H9 (cell line): ENCODE results near the gene PANX2. TPM values are rescaled to one million over a fixed set of nuclear protein-coding genes. Genes with fewer than 3 reads are reported as not detected.
A peak's percentile ranks its signal among the peaks of the same experiment; 100 is the strongest.

Experiments
- DNase-seq: peaks from one replicate; pipeline ENCODE4 v3.0.0-alpha.2; 2017
- H2AFZ ChIP-seq: one replicate; pipeline ENCODE4 v1.6.1; 2013; ENCODE audit warnings: mild to moderate bottlenecking, low read length, control low read depth, moderate library complexity
- H2AK5ac ChIP-seq: 2 replicates; pipeline ENCODE4 v1.6.1; 2013; ENCODE audit warnings: low read length, control low read depth, mixed read lengths; ENCODE audit not compliant: insufficient read length
- H2BK120ac ChIP-seq: one replicate; pipeline ENCODE4 v1.6.1; 2013; ENCODE audit warnings: low read depth, mild to moderate bottlenecking, low read length, control low read depth, inconsistent platforms; ENCODE audit not compliant: poor library complexity, severe bottlenecking
- H2BK12ac ChIP-seq: 2 replicates; pipeline ENCODE4 v1.6.1; 2013; ENCODE audit warnings: low read length, control low read depth, mixed read lengths, low read depth; ENCODE audit not compliant: insufficient read length
- H2BK15ac ChIP-seq: 2 replicates; pipeline ENCODE4 v1.6.1; 2013; ENCODE audit warnings: low read depth, low read length, control low read depth
- H2BK20ac ChIP-seq: one replicate; pipeline ENCODE4 v1.6.1; 2013; ENCODE audit warnings: low read depth, mild to moderate bottlenecking, low read length, control low read depth, inconsistent platforms; ENCODE audit not compliant: poor library complexity, severe bottlenecking
- H2BK5ac ChIP-seq: 2 replicates; pipeline ENCODE4 v1.6.1; 2013; ENCODE audit warnings: low read length, control low read depth, mixed read lengths; ENCODE audit not compliant: insufficient read length
- H3K14ac ChIP-seq: 2 replicates; pipeline ENCODE4 v1.6.1; 2013; ENCODE audit warnings: low read length, control low read depth; ENCODE audit not compliant: insufficient read depth
- H3K18ac ChIP-seq: 2 replicates; pipeline ENCODE4 v1.6.1; 2013; ENCODE audit warnings: low read depth, mild to moderate bottlenecking, mixed read lengths, low read length, control low read depth; ENCODE audit not compliant: insufficient read length
- H3K23ac ChIP-seq: 2 replicates; pipeline ENCODE4 v1.6.1; 2013; ENCODE audit warnings: low read length, control low read depth, mixed read lengths, low read depth; ENCODE audit not compliant: insufficient read length
- H3K23me2 ChIP-seq: 2 replicates; pipeline ENCODE4 v1.6.1; 2013; ENCODE audit warnings: low read depth, mild to moderate bottlenecking, mixed read lengths, low read length, control low read depth; ENCODE audit not compliant: insufficient read length, poor library complexity, severe bottlenecking
- H3K27ac ChIP-seq: 2 replicates; pipeline ENCODE4 v1.5.1; 2013; ENCODE audit warnings: low read length, control low read depth, mixed read lengths, low read depth; ENCODE audit not compliant: insufficient read length
- H3K27me3 ChIP-seq: 2 replicates; pipeline ENCODE4 v1.6.1; 2013; ENCODE audit warnings: low read length, control low read depth, inconsistent platforms; ENCODE audit not compliant: insufficient read depth
- H3K4ac ChIP-seq: 2 replicates; pipeline ENCODE4 v1.6.1; 2013; ENCODE audit warnings: low read depth, mild to moderate bottlenecking, control low read depth, inconsistent platforms, low read length, moderate library complexity
- H3K4me1 ChIP-seq: 2 replicates; pipeline ENCODE4 v1.6.1; 2013; ENCODE audit warnings: low read length, control low read depth, inconsistent platforms; ENCODE audit not compliant: insufficient read depth
- H3K4me2 ChIP-seq: 2 replicates; pipeline ENCODE4 v1.6.1; 2013; ENCODE audit warnings: low read length, control low read depth, mixed read lengths; ENCODE audit not compliant: insufficient read length, insufficient read depth
- H3K56ac ChIP-seq: 2 replicates; pipeline ENCODE4 v1.6.1; 2013; ENCODE audit warnings: low read depth, mild to moderate bottlenecking, mixed read lengths, low read length, control low read depth; ENCODE audit not compliant: insufficient read length
- H3K79me1 ChIP-seq: 2 replicates; pipeline ENCODE4 v1.6.1; 2013; ENCODE audit warnings: low read depth, mild to moderate bottlenecking, moderate library complexity, low read length, control low read depth, inconsistent platforms; ENCODE audit not compliant: insufficient read depth, poor library complexity, severe bottlenecking
- H3K79me2 ChIP-seq: 2 replicates; pipeline ENCODE4 v1.6.1; 2013; ENCODE audit warnings: low read length, control low read depth, inconsistent platforms; ENCODE audit not compliant: insufficient read depth
- H3K9ac ChIP-seq: 2 replicates; pipeline ENCODE4 v1.6.1; 2013; ENCODE audit warnings: low read length, control low read depth, mixed read lengths; ENCODE audit not compliant: insufficient read length; ENCODE audit errors: extremely low read depth
- H3K9me3 ChIP-seq: one replicate; pipeline ENCODE4 v1.6.1; 2013; ENCODE audit warnings: low read depth, low read length, inconsistent platforms; ENCODE audit not compliant: control insufficient read depth
- H3T11ph ChIP-seq: one replicate; pipeline ENCODE4 v1.6.1; 2013; ENCODE audit warnings: mild to moderate bottlenecking, low read length, control low read depth, inconsistent platforms
- H4K20me1 ChIP-seq: one replicate; pipeline ENCODE4 v1.6.1; 2013; ENCODE audit not compliant: control insufficient read depth, insufficient read length, insufficient read depth
- H4K5ac ChIP-seq: 2 replicates; pipeline ENCODE4 v1.6.1; 2013; ENCODE audit warnings: low read depth, mild to moderate bottlenecking, mixed read lengths, low read length, control low read depth; ENCODE audit not compliant: insufficient read length
- H4K8ac ChIP-seq: replicated peaks from 2 replicates; pipeline ENCODE4 v1.6.1; 2013; ENCODE audit warnings: low read length, control low read depth, mixed read lengths, low read depth; ENCODE audit not compliant: insufficient read length
- H4K91ac ChIP-seq: 2 replicates; pipeline ENCODE4 v1.6.1; 2013; ENCODE audit warnings: low read depth, mild to moderate bottlenecking, moderate library complexity, mixed read lengths, low read length, control low read depth; ENCODE audit not compliant: insufficient read length
- H3K27ac Mint-ChIP-seq, 3 experiments: 2 replicates in 2 of 3; 3 replicates in 1 of 3; pipeline ENCODE4 v1.8.0; 2020 to 2021; ENCODE audit warnings: mixed read lengths in 3 of 3, mild to moderate bottlenecking in 1 of 3, moderate library complexity in 1 of 3
- H3K27me3 Mint-ChIP-seq: 2 replicates; pipeline ENCODE4 v1.8.0; 2021; ENCODE audit warnings: low read depth, mild to moderate bottlenecking, moderate library complexity, mixed read lengths
- H3K36me3 Mint-ChIP-seq, 3 experiments: 2 replicates in 2 of 3; 3 replicates in 1 of 3; pipeline ENCODE4 v1.8.0; 2020 to 2021; ENCODE audit warnings: low read depth in 3 of 3, mixed read lengths in 3 of 3; ENCODE audit not compliant: insufficient read depth in 1 of 3
- H3K4me1 Mint-ChIP-seq, 2 experiments: 2 replicates each; pipeline ENCODE4 v1.8.0; 2020; ENCODE audit warnings: mixed read lengths in 2 of 2
- H3K4me3 Mint-ChIP-seq, 2 experiments: 2 replicates in 1 of 2; 3 replicates in 1 of 2; pipeline ENCODE4 v1.8.0; 2020 to 2021; ENCODE audit warnings: mild to moderate bottlenecking in 2 of 2, mixed read lengths in 2 of 2, moderate library complexity in 1 of 2
- H3K9me3 Mint-ChIP-seq, 2 experiments: 2 replicates in 1 of 2; 3 replicates in 1 of 2; pipeline ENCODE4 v1.8.0; 2020; ENCODE audit warnings: mild to moderate bottlenecking in 2 of 2, mixed read lengths in 2 of 2, moderate library complexity in 1 of 2
- WGBS: extraction: QIAGEN DNeasy Blood & Tissue Kit; methylation state at CpG from one replicate; pipeline ENCODE4 v1.1.7; 2013; ENCODE audit warnings: missing lambda C conversion rate, low lambda C conversion rate, mixed read lengths; ENCODE audit not compliant: insufficient read length; ENCODE audit errors: extremely low coverage; 5-methylcytosine and 5-hydroxymethylcytosine counted together
- total RNA-seq: library from RNA; stranded (reverse); gene quantifications from 2 replicates; pipeline ENCODE4 v1.2.1, GENCODE V29; 2021
- TF ChIP-seq, protein P1 (sequence below): fragments of 200-600 bp; sonication (generic); conservative IDR thresholded peaks from 3 replicates; pipeline ENCODE4 v1.8.0; 2021; ENCODE audit warnings: antibody characterized with exemption, mild to moderate bottlenecking

PANX2 gene
- total RNA-seq, 1 experiment from 2014 or later, result 8.0 TPM

DNA sequence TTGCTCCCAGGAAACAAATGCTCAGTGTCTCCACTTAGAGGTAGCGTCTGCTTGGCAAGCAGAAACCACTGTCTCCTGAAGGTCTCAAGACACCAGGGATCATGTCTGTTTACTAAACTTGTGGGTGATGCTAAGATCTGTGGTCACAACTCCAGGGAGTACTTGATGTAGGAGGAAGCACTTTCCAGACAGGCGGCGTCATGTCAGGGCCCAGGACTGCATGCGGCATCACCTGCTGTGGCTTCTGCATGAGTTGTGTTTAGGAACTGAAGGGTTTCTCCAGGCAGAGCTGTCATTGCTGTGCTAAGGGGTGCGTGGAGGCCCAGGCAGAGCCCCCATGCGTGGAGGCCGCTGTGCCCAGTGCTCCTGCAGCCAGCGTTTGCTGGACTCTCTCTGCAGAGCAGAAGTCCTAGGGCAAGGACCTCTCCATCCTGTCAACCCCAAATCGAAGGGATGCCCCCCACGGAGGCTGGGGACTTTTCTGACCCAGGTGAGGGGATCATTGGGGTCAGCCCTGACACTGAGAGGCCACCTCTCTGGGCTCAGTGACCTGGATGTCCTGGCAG lies 8.1 kb upstream of the PANX2 start:
- H3K27me3 Mint-ChIP-seq, result peaks cover 39% of the 10 kb centered on the region
- no peak overlapping the region for H2AK5ac ChIP-seq
- H3K27ac ChIP-seq, result no peak overlapping the region
- no peak overlapping the region for H2BK12ac ChIP-seq
- no peak overlapping the region for H2BK20ac ChIP-seq
- TF ChIP-seq, protein P1, sequence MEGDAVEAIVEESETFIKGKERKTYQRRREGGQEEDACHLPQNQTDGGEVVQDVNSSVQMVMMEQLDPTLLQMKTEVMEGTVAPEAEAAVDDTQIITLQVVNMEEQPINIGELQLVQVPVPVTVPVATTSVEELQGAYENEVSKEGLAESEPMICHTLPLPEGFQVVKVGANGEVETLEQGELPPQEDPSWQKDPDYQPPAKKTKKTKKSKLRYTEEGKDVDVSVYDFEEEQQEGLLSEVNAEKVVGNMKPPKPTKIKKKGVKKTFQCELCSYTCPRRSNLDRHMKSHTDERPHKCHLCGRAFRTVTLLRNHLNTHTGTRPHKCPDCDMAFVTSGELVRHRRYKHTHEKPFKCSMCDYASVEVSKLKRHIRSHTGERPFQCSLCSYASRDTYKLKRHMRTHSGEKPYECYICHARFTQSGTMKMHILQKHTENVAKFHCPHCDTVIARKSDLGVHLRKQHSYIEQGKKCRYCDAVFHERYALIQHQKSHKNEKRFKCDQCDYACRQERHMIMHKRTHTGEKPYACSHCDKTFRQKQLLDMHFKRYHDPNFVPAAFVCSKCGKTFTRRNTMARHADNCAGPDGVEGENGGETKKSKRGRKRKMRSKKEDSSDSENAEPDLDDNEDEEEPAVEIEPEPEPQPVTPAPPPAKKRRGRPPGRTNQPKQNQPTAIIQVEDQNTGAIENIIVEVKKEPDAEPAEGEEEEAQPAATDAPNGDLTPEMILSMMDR, result no peak
- no peaks in the 10 kb centered on the region for H3K36me3 Mint-ChIP-seq
- no peak for DNase-seq
- no peak overlapping the region for H2BK120ac ChIP-seq
- H3K14ac ChIP-seq, result no peak overlapping the region
- no peaks in the 10 kb centered on the region for H3K27me3 ChIP-seq
- no peak overlapping the region for H3K23ac ChIP-seq
- WGBS, result no CpG with 5 or more reads among the region's 10 CpGs
- H4K8ac ChIP-seq, result no peak overlapping the region
- no peak overlapping the region for H3T11ph ChIP-seq
- H3K23me2 ChIP-seq, result no peaks in the 10 kb centered on the region
- no peaks in the 10 kb centered on the region for H3K79me2 ChIP-seq
- H3K79me1 ChIP-seq, result no peaks in the 10 kb centered on the region
- H3K9ac ChIP-seq, result no peak overlapping the region
- H3K27ac Mint-ChIP-seq, result peak overlapping the region in 1 of 3 experiments; percentile 85; a peak in 2 of 7 replicates
- H3K9me3 Mint-ChIP-seq, result no peaks in the 10 kb centered on the region
- H4K20me1 ChIP-seq, result peaks cover 2% of the 10 kb centered on the region
- H3K4me1 ChIP-seq, result no peaks in the 10 kb centered on the region
- no peak overlapping the region for H2BK15ac ChIP-seq
- no peak overlapping the region for H3K4me2 ChIP-seq
- no peaks in the 10 kb centered on the region for H3K9me3 ChIP-seq
- no peak overlapping the region for H3K18ac ChIP-seq
- no peak overlapping the region for H4K91ac ChIP-seq
- no peak overlapping the region for H3K4ac ChIP-seq
- H3K56ac ChIP-seq, result no peak overlapping the region
- H2BK5ac ChIP-seq, result no peak overlapping the region
- H3K4me1 Mint-ChIP-seq, result peaks cover 7 to 9% of the 10 kb centered on the region in 2 experiments
- no peak overlapping the region for H2AFZ ChIP-seq
- H3K4me3 Mint-ChIP-seq, result no peak overlapping the region
- H4K5ac ChIP-seq, result no peak overlapping the region
